ENCODE measurements around the gene MZT1. TPM values are rescaled to one million over a fixed set of nuclear protein-coding genes. Genes with fewer than 3 reads are reported as not detected.
A peak's percentile ranks its signal among the peaks of the same experiment; 100 is the strongest.

MZT1 gene
- total and polyA plus RNA-seq, 10 of the 15 experiments (the other 5 are each of a cell fraction or from before 2014, with no cell fraction given): 16.2 to 47.6 (median 25.4) TPM

- TF ChIP-seq ZBTB40 (IDR thresholded peaks at IDR 0.05; ENCODE audit: borderline replicate concordance): peak; percentile 70; the same call in 1 of the 2 replicates
- TF ChIP-seq SUZ12 (IDR thresholded peaks at IDR 0.05; ENCODE audit: unreplicated experiment): no peak
- TF ChIP-seq ZSCAN29 (IDR thresholded peaks at IDR 0.05): no peak
- peak; percentile 96 for TF ChIP-seq SP1 (IDR thresholded peaks at IDR 0.05; ENCODE audit: low read depth, low read length)
- peak; percentile 37 for TF ChIP-seq HCFC1 (IDR thresholded peaks at IDR 0.05; ENCODE audit: low read length)
- peak; percentile 66 for TF ChIP-seq ZNF687 (IDR thresholded peaks at IDR 0.05)
- TF ChIP-seq ZNF217 (IDR thresholded peaks at IDR 0.05): no peak
- TF ChIP-seq E2F4 (IDR thresholded peaks at IDR 0.05; ENCODE audit: low read depth, low read length): peak; percentile 97
- TF ChIP-seq ZNF384 (IDR thresholded peaks at IDR 0.05; ENCODE audit: borderline replicate concordance, low read depth, low read length): no peak
- TF ChIP-seq BCL3 (IDR thresholded peaks at IDR 0.05; ENCODE audit: borderline replicate concordance, insufficient read depth, low read depth, low read length, poor library complexity, severe bottlenecking): no peak
- peak; percentile 90 for TF ChIP-seq POLR2AphosphoS5 (IDR thresholded peaks at IDR 0.05; ENCODE audit: low read length)
- TF ChIP-seq ELK1 (IDR thresholded peaks at IDR 0.05; ENCODE audit: low read depth, low read length): no peak
- TF ChIP-seq YBX1 (IDR thresholded peaks at IDR 0.05): no peak
- no peak for TF ChIP-seq ZNF207 (IDR thresholded peaks at IDR 0.05; ENCODE audit: borderline replicate concordance)
- TF ChIP-seq PKNOX1 (IDR thresholded peaks at IDR 0.05): peak; percentile 72
Measured at GRCh38 chr13:72727417-72728289, at the start of gene MZT1, which contains the start of gene BORA (continued).

Data from GM12878 (cell line).